Mesenchymal stem cell (in vitro differentiated cells and primary cell): ENCODE results near the gene STRIP2.

Experiments
- DNase-seq: peaks from one replicate; pipeline ENCODE4 v3.0.0-alpha.2; 2013
- H2AFZ ChIP-seq: one replicate; pipeline ENCODE4 v1.6.1; 2013; ENCODE audit warnings: low read depth, mild to moderate bottlenecking, control low read depth, inconsistent platforms, low read length, moderate library complexity
- H2AK5ac ChIP-seq: 2 replicates; pipeline ENCODE4 v1.6.1; 2013; ENCODE audit warnings: low read length, moderate library complexity, mild to moderate bottlenecking, inconsistent platforms; ENCODE audit not compliant: severe bottlenecking
- H2BK120ac ChIP-seq: one replicate; pipeline ENCODE4 v1.6.1; 2013; ENCODE audit warnings: low read depth, mild to moderate bottlenecking, inconsistent platforms, low read length, moderate library complexity
- H2BK12ac ChIP-seq, 2 experiments: one replicate each; pipeline ENCODE4 v1.6.1; 2013; ENCODE audit warnings: inconsistent platforms in 2 of 2, low read length in 2 of 2, mild to moderate bottlenecking in 2 of 2, moderate library complexity in 2 of 2, control low read depth in 1 of 2
- H2BK15ac ChIP-seq: one replicate; pipeline ENCODE4 v1.6.1; 2013; ENCODE audit warnings: mild to moderate bottlenecking, low read depth, inconsistent platforms; ENCODE audit not compliant: poor library complexity, severe bottlenecking
- H2BK5ac ChIP-seq: 2 replicates; pipeline ENCODE4 v1.6.1; 2013; ENCODE audit warnings: low read depth, mild to moderate bottlenecking, low read length, control low read depth, inconsistent platforms; ENCODE audit not compliant: poor library complexity, severe bottlenecking
- H3K14ac ChIP-seq, 2 experiments: one replicate each; pipeline ENCODE4 v1.6.1; 2013; ENCODE audit warnings: inconsistent platforms in 2 of 2, low read length in 2 of 2, control low read depth in 1 of 2, mild to moderate bottlenecking in 1 of 2, moderate library complexity in 1 of 2
- H3K18ac ChIP-seq, 2 experiments: one replicate each; pipeline ENCODE4 v1.6.1; 2013; ENCODE audit warnings: inconsistent platforms in 2 of 2, low read length in 2 of 2, control low read depth in 1 of 2, low read depth in 1 of 2, mild to moderate bottlenecking in 1 of 2
- H3K23ac ChIP-seq, 2 experiments: one replicate each; pipeline ENCODE4 v1.6.1; 2013; ENCODE audit warnings: inconsistent platforms in 2 of 2, low read length in 2 of 2, mild to moderate bottlenecking in 2 of 2, moderate library complexity in 2 of 2, control low read depth in 1 of 2
- H3K27ac ChIP-seq: 2 replicates; pipeline ENCODE4 v1.5.1; 2013; ENCODE audit warnings: mild to moderate bottlenecking, moderate library complexity, low read length, control low read depth, inconsistent platforms; ENCODE audit not compliant: poor library complexity, severe bottlenecking
- H3K27me3 ChIP-seq, 2 experiments: 2 replicates each; pipeline versions ENCODE4 v1.6.1 to v1.7.0; 2013; ENCODE audit warnings: low read length in 2 of 2, mild to moderate bottlenecking in 2 of 2, moderate library complexity in 2 of 2, control low read depth in 1 of 2, inconsistent platforms in 1 of 2; ENCODE audit not compliant: control insufficient read depth in 1 of 2, insufficient read depth in 1 of 2
- H3K36me3 ChIP-seq, 2 experiments: 2 replicates each; pipeline versions ENCODE4 v1.6.1 to v1.7.0; 2013; ENCODE audit warnings: low read length in 2 of 2, control low read depth in 1 of 2, inconsistent platforms in 1 of 2, low read depth in 1 of 2, mild to moderate bottlenecking in 1 of 2; ENCODE audit not compliant: insufficient read depth in 2 of 2, control insufficient read depth in 1 of 2
- H3K4ac ChIP-seq, 2 experiments: one replicate each; pipeline ENCODE4 v1.6.1; 2013; ENCODE audit warnings: inconsistent platforms in 2 of 2, low read length in 2 of 2, mild to moderate bottlenecking in 2 of 2, moderate library complexity in 2 of 2, control low read depth in 1 of 2, low read depth in 1 of 2
- H3K4me1 ChIP-seq: 2 replicates; pipeline ENCODE4 v1.6.1; 2013; ENCODE audit warnings: low read depth, low read length, control low read depth; ENCODE audit not compliant: control insufficient read depth, insufficient read depth
- H3K4me2 ChIP-seq: 2 replicates; pipeline ENCODE4 v1.6.1; 2013; ENCODE audit warnings: low read length, mild to moderate bottlenecking, inconsistent platforms; ENCODE audit not compliant: poor library complexity, severe bottlenecking
- H3K4me3 ChIP-seq, 2 experiments: 2 replicates each; pipeline versions ENCODE4 v1.5.1 to v1.7.0; 2013; ENCODE audit warnings: low read length in 2 of 2, mild to moderate bottlenecking in 2 of 2, control low read depth in 1 of 2, low read depth in 1 of 2; ENCODE audit not compliant: insufficient read depth in 1 of 2
- H3K79me1 ChIP-seq: replicated peaks from 2 replicates; pipeline ENCODE4 v1.6.1; 2013; ENCODE audit warnings: mild to moderate bottlenecking, control low read depth, low read length, inconsistent platforms; ENCODE audit not compliant: poor library complexity, severe bottlenecking
- H3K9ac ChIP-seq: 2 replicates; pipeline ENCODE4 v1.7.0; 2013; ENCODE audit warnings: mild to moderate bottlenecking, low read length, moderate library complexity
- H3K9me3 ChIP-seq: 2 replicates; pipeline ENCODE4 v1.7.0; 2013; ENCODE audit warnings: mild to moderate bottlenecking, low read length; ENCODE audit not compliant: control insufficient read depth
- H4K8ac ChIP-seq: one replicate; pipeline ENCODE4 v1.6.1; 2013; ENCODE audit warnings: inconsistent platforms, mild to moderate bottlenecking, low read length, moderate library complexity
- H4K91ac ChIP-seq: one replicate; pipeline ENCODE4 v1.6.1; 2013; ENCODE audit warnings: mild to moderate bottlenecking, low read length, inconsistent platforms
- WGBS: methylation state at CpG from one replicate; pipeline ENCODE4 v1.1.7; 2013; ENCODE audit warnings: mixed read lengths; 5-methylcytosine and 5-hydroxymethylcytosine counted together

Gene STRIP2

DNA sequence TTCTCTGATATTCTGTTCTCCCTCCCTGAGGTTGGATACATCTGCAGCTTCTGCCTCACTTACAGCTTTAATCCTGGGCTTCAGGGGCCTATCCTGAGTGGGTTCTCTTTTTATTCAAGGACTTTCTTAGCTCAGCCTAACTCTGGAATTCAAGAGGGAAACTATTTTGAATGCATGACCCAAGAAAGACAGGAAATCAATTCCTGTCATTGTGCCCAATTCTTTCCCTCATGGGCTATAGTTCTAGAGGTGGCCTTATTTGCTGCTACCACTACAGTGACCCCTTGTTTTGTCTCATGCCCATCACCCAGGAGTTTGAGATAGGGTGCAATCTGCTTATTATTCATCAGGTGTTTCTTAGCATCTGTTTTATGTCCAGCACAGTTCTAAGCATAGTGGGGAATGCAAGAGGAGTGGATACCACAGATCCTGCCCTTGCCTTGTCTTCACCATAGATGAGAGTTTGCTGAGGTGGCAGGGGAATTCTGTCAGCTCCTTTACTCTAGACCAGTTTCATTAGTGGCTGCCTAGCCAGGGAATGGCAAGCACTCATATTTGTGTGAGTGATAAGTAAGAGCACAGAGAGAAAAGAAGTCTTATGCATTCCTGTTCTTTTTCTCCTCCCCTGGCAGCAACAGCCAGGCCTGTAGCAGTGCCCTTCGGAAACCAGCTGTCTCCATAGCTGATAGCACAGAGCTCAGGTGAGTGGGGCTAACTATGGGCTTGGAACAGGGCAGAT is 19.4 kb downstream of the STRIP2 start:
- Histone ChIP-seq H3K27me3 (no peaks in the 10 kb centered on the region), H3K4me2 (no peak overlapping the region), H2BK15ac (no peak overlapping the region), H3K4ac (no peak overlapping the region), H3K4me3 (no peak overlapping the region), H4K8ac (no peak overlapping the region), H2BK12ac (no peak overlapping the region), H2AK5ac (no peak overlapping the region), H3K27ac (no peak overlapping the region), H3K14ac (no peak overlapping the region), H3K4me1 (no peaks in the 10 kb centered on the region), H3K79me1 (no peaks in the 10 kb centered on the region), H3K18ac (no peak overlapping the region), H3K23ac (no peak overlapping the region), H4K91ac (no peak overlapping the region), H2BK120ac (no peak overlapping the region), H2AFZ (no peak overlapping the region), H2BK5ac (no peak overlapping the region), H3K36me3 (peaks cover 2 to 36% of the 10 kb centered on the region in 2 experiments), H3K9ac (no peak overlapping the region), H3K9me3 (peaks cover 9% of the 10 kb centered on the region)
- 89% methylated on average over 1 of the region's 1 CpG for whole genome bisulfite sequencing
- DNase-seq: no peak

- no peak overlapping the region for H2AFZ ChIP-seq
- H3K4me3 ChIP-seq: no peak overlapping the region
- no peak overlapping the region for H3K9ac ChIP-seq
- no peak overlapping the region for H2BK15ac ChIP-seq
- H4K91ac ChIP-seq: no peak overlapping the region
- H3K4me1 ChIP-seq: no peaks in the 10 kb centered on the region
- no peak overlapping the region for H2BK5ac ChIP-seq
- WGBS: 74% methylated on average over 4 of the region's 4 CpGs
- H3K9me3 ChIP-seq: peaks cover 3% of the 10 kb centered on the region
- no peak overlapping the region for H3K14ac ChIP-seq
- no peak overlapping the region for H3K4ac ChIP-seq
- no peak overlapping the region for H3K18ac ChIP-seq
- no peaks in the 10 kb centered on the region for H3K27me3 ChIP-seq
- H3K27ac ChIP-seq: no peak overlapping the region
- no peak for DNase-seq
- H4K8ac ChIP-seq: no peak overlapping the region
- no peak overlapping the region for H2AK5ac ChIP-seq
- H3K36me3 ChIP-seq: peaks cover 2 to 39% of the 10 kb centered on the region in 2 experiments
- H2BK120ac ChIP-seq: no peak overlapping the region
- no peak overlapping the region for H3K4me2 ChIP-seq
- no peak overlapping the region for H2BK12ac ChIP-seq
- H3K79me1 ChIP-seq: no peaks in the 10 kb centered on the region
- H3K23ac ChIP-seq: no peak overlapping the region
Observed at GRCh38 chr7:129454249-129454551, 20.0 kb downstream of the STRIP2 start.

GRCh38 chr7:129456421-129456820 is 22.2 kb downstream of the STRIP2 start:
- Histone ChIP-seq H3K4me3 (no peak overlapping the region), H3K9ac (no peak overlapping the region), H4K8ac (no peak overlapping the region), H3K79me1 (no peaks in the 10 kb centered on the region), H3K9me3 (no peaks in the 10 kb centered on the region), H3K27ac (no peak overlapping the region), H2AFZ (no peak overlapping the region), H3K23ac (no peak overlapping the region), H2BK5ac (no peak overlapping the region), H2BK120ac (no peak overlapping the region), H3K27me3 (no peaks in the 10 kb centered on the region), H2AK5ac (no peak overlapping the region), H3K4me1 (no peaks in the 10 kb centered on the region), H2BK12ac (no peak overlapping the region), H3K4me2 (no peak overlapping the region), H4K91ac (no peak overlapping the region), H3K18ac (no peak overlapping the region), H3K4ac (no peak overlapping the region), H2BK15ac (no peak overlapping the region), H3K36me3 (peaks cover 2 to 51% of the 10 kb centered on the region in 2 experiments), H3K14ac (no peak overlapping the region)
- no peak for DNase-seq
- 94% methylated on average over 10 of the region's 10 CpGs for WGBS

DNA sequence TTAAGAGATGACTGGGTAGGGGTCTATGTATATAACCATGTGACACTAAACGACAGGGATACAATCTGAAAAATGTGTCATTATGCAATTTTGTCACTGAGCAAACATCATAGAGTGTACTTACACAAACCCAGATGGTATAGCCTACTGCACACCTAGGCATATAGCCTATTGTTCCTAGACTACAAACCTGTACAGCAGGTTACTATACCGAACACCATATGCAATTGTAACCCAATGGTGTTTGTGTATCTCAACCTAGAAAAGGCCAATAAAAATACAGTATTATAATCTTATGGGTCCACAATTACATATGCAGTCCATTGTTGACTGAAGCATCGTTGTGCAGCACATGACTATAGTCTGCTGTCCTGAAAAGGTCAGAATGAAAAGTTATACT is 22.9 kb downstream of the STRIP2 start:
- Histone ChIP-seq H2BK12ac (no peak overlapping the region), H2AFZ (no peak overlapping the region)
- 92% methylated on average over 3 of the region's 3 CpGs for WGBS

More for the DNA sequence above, 22.9 kb downstream of the STRIP2 start:
- H3K4me3 ChIP-seq: no peak overlapping the region
- no peak overlapping the region for H2BK15ac ChIP-seq
- H3K18ac ChIP-seq: no peak overlapping the region
- no peak overlapping the region for H2AK5ac ChIP-seq
- H3K4me2 ChIP-seq: no peak overlapping the region
- H3K36me3 ChIP-seq: peaks cover 2 to 54% of the 10 kb centered on the region in 2 experiments
- H4K91ac ChIP-seq: no peak overlapping the region
- no peaks in the 10 kb centered on the region for H3K27me3 ChIP-seq
- H3K4me1 ChIP-seq: no peaks in the 10 kb centered on the region
- no peaks in the 10 kb centered on the region for H3K9me3 ChIP-seq
- no peak overlapping the region for H4K8ac ChIP-seq
- no peak overlapping the region for H3K23ac ChIP-seq
- H3K14ac ChIP-seq: no peak overlapping the region
- H3K79me1 ChIP-seq: no peaks in the 10 kb centered on the region
- no peak overlapping the region for H3K27ac ChIP-seq
- H3K4ac ChIP-seq: no peak overlapping the region
- no peak overlapping the region for H2BK120ac ChIP-seq
- no peak overlapping the region for H2BK5ac ChIP-seq
- no peak overlapping the region for H3K9ac ChIP-seq
- no peak for DNase-seq
